Stromal cell of bone marrow (primary cell): ENCODE measurements around the gene POLD3.

Source experiments
- DNase-seq: peaks from one replicate; pipeline ENCODE4 v3.0.0-alpha.2; 2012; ENCODE audit warnings: low read depth

The POLD3 gene

DNA sequence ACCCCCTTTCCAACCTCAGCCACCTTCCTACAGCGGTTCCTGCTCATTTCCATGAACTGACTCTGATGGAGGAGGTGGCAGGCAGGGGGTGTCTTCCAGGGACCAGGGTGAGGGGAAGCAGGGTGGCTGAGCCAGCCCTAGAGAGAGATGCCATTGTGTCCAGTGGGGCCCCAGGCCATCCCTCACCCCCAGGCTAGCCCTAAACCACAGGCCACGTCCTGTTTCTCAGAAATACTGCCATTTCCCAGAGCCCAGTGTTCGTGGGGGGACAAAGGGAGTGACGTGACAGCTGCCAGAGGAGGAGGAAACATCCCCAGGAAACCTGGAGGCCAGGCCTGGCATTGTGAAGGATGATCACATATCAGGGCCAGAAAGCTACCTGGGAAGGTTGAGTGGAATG lies 99.4 kb downstream of the POLD3 start:
- no peak for DNase-seq
